Gastroesophageal sphincter (tissue), 4 donors: ENCODE measurements around the gene GNPTAB. TPM values are rescaled to one million over a fixed set of nuclear protein-coding genes. Genes with fewer than 3 reads are reported as not detected.
"Not testable (repeated sequence)": the region's sequence is repeated elsewhere in the genome, so short reads cannot be mapped to it uniquely, and the experiment has no call there.

Experiments used
- ATAC-seq: fragments of 150-250 bp; one replicate; pipeline ENCODE4 v1.9.1; 2016; ENCODE audit warnings: mild to moderate bottlenecking, moderate library complexity
- H3K27ac ChIP-seq, 4 donors: fragments of 200-600 bp; sonication (generic) in 3 of 4; 1 replicate in 3 of 4; 2 replicates in 1 of 4; pipeline ENCODE4 v1.5.1; 2016 to 2019
- H3K27me3 ChIP-seq: fragments of 200-600 bp; sonication (generic); one replicate; pipeline ENCODE4 v1.5.1; 2019
- H3K36me3 ChIP-seq, 2 donors: fragments of 200-600 bp; sonication (generic); one replicate each; pipeline ENCODE4 v1.5.1; 2019; ENCODE audit warnings: control low read depth in 1 of 2
- H3K4me1 ChIP-seq, 3 donors: fragments of 200-600 bp; sonication (generic); 1 replicate in 2 of 3; 2 replicates in 1 of 3; pipeline ENCODE4 v1.5.1; 2016 to 2019; ENCODE audit warnings: control low read depth in 2 of 3
- H3K4me3 ChIP-seq, 2 donors: fragments of 200-600 bp; sonication (generic); one replicate each; pipeline ENCODE4 v1.5.1; 2019; ENCODE audit warnings: mild to moderate bottlenecking in 1 of 2, moderate library complexity in 1 of 2
- H3K9me3 ChIP-seq, 3 donors: fragments of 200-600 bp; sonication (generic); one replicate each; pipeline ENCODE4 v1.5.1; 2017 to 2019; ENCODE audit warnings: control low read depth in 2 of 3
- CTCF ChIP-seq, 4 experiments: fragments of 200-600 bp in 2 of 4; fragments of 450-650 bp in 2 of 4; sonication (generic) in 1 of 4; IDR thresholded peaks; one replicate each; pipeline ENCODE4 v1.5.1; 2017 to 2019; ENCODE audit warnings: antibody characterized with exemption in 4 of 4, mild to moderate bottlenecking in 2 of 4, moderate library complexity in 2 of 4
- EP300 ChIP-seq: sonication (generic); formaldehyde crosslinking; IDR thresholded peaks from one replicate; pipeline ENCODE4 v1.6.1; 2017; ENCODE audit warnings: antibody characterized with exemption, mild to moderate bottlenecking
- POLR2A ChIP-seq, 2 donors: fragments of 450-650 bp; IDR thresholded peaks; one replicate each; pipeline ENCODE4 v1.6.1; 2017; ENCODE audit warnings: antibody characterized with exemption in 2 of 2, mild to moderate bottlenecking in 2 of 2, moderate library complexity in 1 of 2
- POLR2AphosphoS5 ChIP-seq: sonication (generic); formaldehyde crosslinking; IDR thresholded peaks from one replicate; pipeline ENCODE4 v1.6.1; 2017; ENCODE audit warnings: antibody characterized with exemption
- WGBS, 2 donors: methylation state at CpG; one replicate each; pipeline ENCODE4 v1.1.5; 2018; ENCODE audit warnings: low coverage in 1 of 2; 5-methylcytosine and 5-hydroxymethylcytosine counted together
- total RNA-seq, 4 donors: library from RNA; depleted of rRNA; stranded (reverse); fragments of >200 nt; gene quantifications; one replicate each; pipeline ENCODE4 v1.1.0, GENCODE V29; 2016

The GNPTAB gene
- total RNA-seq, 4 donors from 2014 or later, result 25.8 to 43.2 (median 36.3) TPM

GRCh38 chr12:101826766-101827368 lies 3.9 kb downstream of the GNPTAB start:
- Histone ChIP-seq H3K36me3 (no peaks in the 10 kb centered on the region), H3K27me3 (no peaks in the 10 kb centered on the region), H3K27ac (peak overlapping the region in 2 of 4 donors; percentile 8 to 70), H3K9me3 (no peaks in the 10 kb centered on the region), H3K4me1 (peaks cover 4 to 74% (median 14%) of the 10 kb centered on the region in 3 donors), H3K4me3 (no peak overlapping the region)
- 83 to 89% methylated on average over 1 to 2 of the region's 3 CpGs for WGBS, 2 donors
- no peak for TF ChIP-seq EP300
- no peak for TF ChIP-seq POLR2A (IDR thresholded peaks at IDR 0.05)
- no peak for TF ChIP-seq POLR2AphosphoS5
- TF ChIP-seq CTCF (IDR thresholded peaks at IDR 0.05), result no peak
- no peak for ATAC-seq

- Histone ChIP-seq H3K4me3 (no peak overlapping the region), H3K27ac (peak overlapping the region; percentile 8 to 70 (median 60)), H3K36me3 (no peaks in the 10 kb centered on the region), H3K27me3 (no peaks in the 10 kb centered on the region), H3K4me1 (peaks cover 4 to 77% (median 14%) of the 10 kb centered on the region in 3 donors), H3K9me3 (no peaks in the 10 kb centered on the region)
- no peak for ATAC-seq
- TF ChIP-seq POLR2AphosphoS5 (no peak), POLR2A (IDR thresholded peaks at IDR 0.05) (no peak), CTCF (IDR thresholded peaks at IDR 0.05) (no peak), EP300 (no peak)
- WGBS, 2 donors, result 40 to 43% methylated on average over 2 of the region's 2 CpGs
These were observed 5.9 kb downstream of the GNPTAB start for GRCh38 chr12:101824831-101825230.

- peak; percentile 55 for ATAC-seq
- Histone ChIP-seq H3K36me3 (no peaks in the 10 kb centered on the region), H3K4me1 (peaks cover 4 to 69% (median 11%) of the 10 kb centered on the region in 3 donors), H3K27me3 (no peaks in the 10 kb centered on the region), H3K27ac (peak overlapping the region; percentile 31 to 70 (median 62)), H3K9me3 (no peaks in the 10 kb centered on the region), H3K4me3 (no peak overlapping the region)
- 7 to 8% methylated on average over 2 to 3 of the region's 3 CpGs for WGBS, 2 donors
- TF ChIP-seq POLR2A (IDR thresholded peaks at IDR 0.05) (no peak), CTCF (IDR thresholded peaks at IDR 0.05) (peak in 3 of 4 experiments; percentile 12 to 29 (median 19)), POLR2AphosphoS5 (no peak), EP300 (no peak)
These were observed 6.9 kb downstream of the GNPTAB start for GRCh38 chr12:101823891-101824290.

GRCh38 chr12:101823039-101823438 lies 7.7 kb downstream of the GNPTAB start:
- Histone ChIP-seq H3K4me3 (no peak overlapping the region), H3K36me3 (no peaks in the 10 kb centered on the region), H3K27ac (peak overlapping the region in 3 of 4 donors; percentile 30 to 70 (median 49)), H3K4me1 (peaks cover 4 to 64% (median 11%) of the 10 kb centered on the region in 3 donors), H3K9me3 (no peaks in the 10 kb centered on the region), H3K27me3 (no peaks in the 10 kb centered on the region)
- no peak for ATAC-seq
- TF ChIP-seq EP300 (no peak), POLR2A (IDR thresholded peaks at IDR 0.05) (no peak), CTCF (IDR thresholded peaks at IDR 0.05) (no peak), POLR2AphosphoS5 (no peak)
- 20 to 100% methylated on average over 1 to 2 of the region's 4 CpGs for WGBS, 2 donors

GRCh38 chr12:101819467-101819866 lies 11.3 kb downstream of the GNPTAB start:
- WGBS, 2 donors, result 95 to 100% methylated on average over 2 of the region's 2 CpGs
- H3K9me3 ChIP-seq, result no peaks in the 10 kb centered on the region
- no peak for TF ChIP-seq POLR2AphosphoS5
- TF ChIP-seq EP300, result no peak
- no peak for TF ChIP-seq CTCF (IDR thresholded peaks at IDR 0.05)
- TF ChIP-seq POLR2A (IDR thresholded peaks at IDR 0.05), result no peak
- H3K27me3 ChIP-seq, result no peaks in the 10 kb centered on the region
- ATAC-seq, result no peak
- no peak overlapping the region for H3K4me3 ChIP-seq
- H3K27ac ChIP-seq, result no peak overlapping the region
- no peaks in the 10 kb centered on the region for H3K36me3 ChIP-seq
- peaks cover 4 to 39% (median 4%) of the 10 kb centered on the region in 3 donors for H3K4me1 ChIP-seq

- 100% methylated on average over 4 of the region's 4 CpGs; no CpG with 5 or more reads in 1 of the 2 donors for WGBS, 2 donors
These were observed 12.1 kb downstream of the GNPTAB start for GRCh38 chr12:101818689-101819088.

More at GRCh38 chr12:101818689-101819088, 12.1 kb downstream of the GNPTAB start:
- ATAC-seq, H3K27me3 ChIP-seq, H3K9me3 ChIP-seq, H3K4me3 ChIP-seq, H3K36me3 ChIP-seq, H3K27ac ChIP-seq: not testable (repeated sequence)
- peaks cover 0 to 31% (median under 1%) of the 10 kb centered on the region in 3 donors for H3K4me1 ChIP-seq
